HL-60 (cell line): ENCODE measurements around the gene MPST.

Source experiments
- CTCF ChIP-seq: IDR thresholded peaks from one replicate; pipeline ENCODE4 v1.5.1; 2011; ENCODE audit warnings: low read length, control low read depth, inconsistent platforms; ENCODE audit not compliant: insufficient read depth
- GABPA ChIP-seq: IDR thresholded peaks from 2 replicates; pipeline ENCODE4 v1.6.1; 2012; ENCODE audit warnings: low read depth
- POLR2AphosphoS5 ChIP-seq: IDR thresholded peaks from 2 replicates; pipeline ENCODE4 v1.6.1; 2012; ENCODE audit warnings: low read depth
- REST ChIP-seq: IDR thresholded peaks from 2 replicates; pipeline ENCODE4 v1.6.1; 2012; ENCODE audit warnings: low read depth; ENCODE audit not compliant: insufficient replicate concordance

GRCh38 chr22:36976606-36977005 is 42.9 kb upstream of the MPST start:
- TF ChIP-seq POLR2AphosphoS5, result no peak
- TF ChIP-seq CTCF, result no peak
- TF ChIP-seq GABPA, result no peak
- no peak for TF ChIP-seq REST
